ENCODE results near the gene CLEC7A. TPM values are rescaled to one million over a fixed set of nuclear protein-coding genes. Genes with fewer than 3 reads are reported as not detected.

The CLEC7A gene
- total RNA-seq, 1 experiment from 2014 or later, result not detected

DNA sequence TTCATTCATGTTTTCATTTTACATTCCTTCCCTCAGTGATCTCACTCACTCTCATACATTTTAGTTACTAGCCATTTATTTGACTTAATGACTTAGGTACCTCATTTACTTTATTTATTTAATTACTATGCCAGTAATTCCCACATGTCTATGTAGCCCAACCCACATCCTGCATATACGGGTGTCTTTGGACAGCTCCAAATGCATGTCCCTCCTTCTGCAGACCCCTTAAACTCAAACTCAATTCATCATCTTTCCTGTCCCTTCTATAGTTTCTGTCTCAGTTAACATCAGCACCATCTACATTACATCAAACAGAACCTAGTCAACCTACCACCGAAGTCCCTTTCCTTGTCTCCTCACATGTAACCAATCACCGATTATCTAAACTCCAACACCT, 34.0 kb downstream of the CLEC7A start:
- H3K79me2 ChIP-seq (ENCODE audit: insufficient read depth, low read length), result no peaks in the 10 kb centered on the region
- no peaks in the 10 kb centered on the region for H3K9me2 ChIP-seq (ENCODE audit: insufficient read depth)
- CTCF ChIA-PET, result no interaction called here
- no peaks in the 10 kb centered on the region for H3K4me1 ChIP-seq (ENCODE audit: control insufficient read depth in 1 of 2, insufficient read depth in 2 of 2, low read length in 2 of 2)
- TF ChIP-seq EZH2 (IDR thresholded peaks at IDR 0.05), result no peak
- no peak for TF ChIP-seq TCF7L2 (IDR thresholded peaks at IDR 0.05; ENCODE audit: borderline replicate concordance, extremely low read depth, insufficient read depth, insufficient read length)
- no peak for ATAC-seq
- H3K9me3 ChIP-seq (ENCODE audit: control insufficient read depth in 1 of 2, insufficient read depth in 1 of 2, low read depth in 1 of 2, low read length in 2 of 2), result no peaks in the 10 kb centered on the region
- no peak for DNase-seq (ENCODE audit: low read depth, low spot score)
- H3K27ac ChIP-seq (ENCODE audit: low read depth, low read length), result no peak overlapping the region
- H3K9ac ChIP-seq (ENCODE audit: low read length), result no peak overlapping the region
- intact Hi-C loops (cut with micrococcal nuclease), result no loop called here
- H3K4me3 ChIP-seq (replicated peaks in 1 of 2; ENCODE audit: low read depth in 1 of 2, low read length in 2 of 2), result no peak overlapping the region
- H3K36me3 ChIP-seq (ENCODE audit: control insufficient read depth in 1 of 2, insufficient read depth in 2 of 2, low read length in 2 of 2), result no peaks in the 10 kb centered on the region
- peaks cover 55% of the 10 kb centered on the region for H3K27me3 ChIP-seq (ENCODE audit: insufficient read depth, low read length)
- POLR2A ChIA-PET, result no interaction called here
- no peak overlapping the region for H2AFZ ChIP-seq (ENCODE audit: low read depth, low read length, poor library complexity, severe bottlenecking)
- no peak overlapping the region for H3K4me2 ChIP-seq (ENCODE audit: low read length)
- RAD21 ChIA-PET (ENCODE audit: low non-redundant PET in 1 of 2, low total read pairs in 2 of 2, uncharacterized antibody in 2 of 2, unreplicated experiment in 2 of 2), result no interaction called here
- BruUV-seq (replicated peaks), result no TSS peak
- H4K20me1 ChIP-seq (ENCODE audit: insufficient read depth), result no peaks in the 10 kb centered on the region

DNA sequence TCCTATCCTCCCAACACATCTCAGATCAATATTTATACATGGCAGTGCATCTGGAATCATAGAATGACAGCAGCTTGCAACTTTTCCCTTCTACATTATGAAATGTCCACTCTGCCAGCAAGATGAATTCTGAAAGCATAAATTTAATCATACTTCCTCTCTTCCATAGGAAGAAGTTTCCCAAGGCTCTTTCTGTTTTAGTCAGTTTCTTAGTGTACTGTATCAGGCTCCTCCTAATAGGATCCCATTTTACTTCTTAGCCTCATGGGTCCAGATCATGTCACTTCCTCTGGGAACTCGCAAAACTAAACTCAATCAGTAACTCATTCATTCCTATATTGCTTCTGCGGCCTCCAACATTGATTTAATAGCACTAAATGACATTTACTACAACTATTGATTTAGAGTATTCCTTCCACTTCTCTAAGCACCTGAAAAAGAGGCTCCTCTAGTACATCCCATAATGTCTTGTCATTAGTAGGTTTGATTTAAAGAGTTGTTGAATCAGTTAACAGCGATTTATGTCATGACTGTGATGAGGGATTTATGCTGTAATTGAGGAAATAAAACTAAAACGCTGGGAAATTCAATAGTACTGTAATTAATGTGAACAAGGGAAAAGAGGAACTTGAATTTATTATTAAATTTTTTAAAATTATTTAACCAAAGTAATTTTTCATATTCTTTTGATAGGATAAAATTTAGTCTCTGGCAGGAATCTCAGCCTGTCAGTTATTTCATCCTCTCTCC, 35.2 kb downstream of the CLEC7A start:
- no TSS peak for BruUV-seq (replicated peaks)
- Histone ChIP-seq H3K4me1 (ENCODE audit: control insufficient read depth in 1 of 2, insufficient read depth in 2 of 2, low read length in 2 of 2) (no peaks in the 10 kb centered on the region), H3K9me3 (ENCODE audit: control insufficient read depth in 1 of 2, insufficient read depth in 1 of 2, low read depth in 1 of 2, low read length in 2 of 2) (no peaks in the 10 kb centered on the region), H3K27ac (ENCODE audit: low read depth, low read length) (no peak overlapping the region), H3K79me2 (ENCODE audit: insufficient read depth, low read length) (no peaks in the 10 kb centered on the region), H2AFZ (ENCODE audit: low read depth, low read length, poor library complexity, severe bottlenecking) (no peak overlapping the region), H3K27me3 (ENCODE audit: insufficient read depth, low read length) (peaks cover 59% of the 10 kb centered on the region), H3K9me2 (ENCODE audit: insufficient read depth) (no peaks in the 10 kb centered on the region), H3K9ac (ENCODE audit: low read length) (no peak overlapping the region), H4K20me1 (ENCODE audit: insufficient read depth) (no peaks in the 10 kb centered on the region), H3K4me3 (replicated peaks in 1 of 2; ENCODE audit: low read depth in 1 of 2, low read length in 2 of 2) (no peak overlapping the region), H3K4me2 (ENCODE audit: low read length) (no peak overlapping the region), H3K36me3 (ENCODE audit: control insufficient read depth in 1 of 2, insufficient read depth in 2 of 2, low read length in 2 of 2) (no peaks in the 10 kb centered on the region)
- TF ChIP-seq CBX3 (IDR thresholded peaks at IDR 0.05; ENCODE audit: low read depth), result no peak
- no peak for TF ChIP-seq POLR2A (IDR thresholded peaks at IDR 0.05; ENCODE audit: borderline replicate concordance, extremely low read depth, insufficient read depth, insufficient read length)
- TF ChIP-seq ZNF274 (IDR thresholded peaks at IDR 0.05; ENCODE audit: low read depth, low read length), result no peak
- TF ChIP-seq, protein P1, sequence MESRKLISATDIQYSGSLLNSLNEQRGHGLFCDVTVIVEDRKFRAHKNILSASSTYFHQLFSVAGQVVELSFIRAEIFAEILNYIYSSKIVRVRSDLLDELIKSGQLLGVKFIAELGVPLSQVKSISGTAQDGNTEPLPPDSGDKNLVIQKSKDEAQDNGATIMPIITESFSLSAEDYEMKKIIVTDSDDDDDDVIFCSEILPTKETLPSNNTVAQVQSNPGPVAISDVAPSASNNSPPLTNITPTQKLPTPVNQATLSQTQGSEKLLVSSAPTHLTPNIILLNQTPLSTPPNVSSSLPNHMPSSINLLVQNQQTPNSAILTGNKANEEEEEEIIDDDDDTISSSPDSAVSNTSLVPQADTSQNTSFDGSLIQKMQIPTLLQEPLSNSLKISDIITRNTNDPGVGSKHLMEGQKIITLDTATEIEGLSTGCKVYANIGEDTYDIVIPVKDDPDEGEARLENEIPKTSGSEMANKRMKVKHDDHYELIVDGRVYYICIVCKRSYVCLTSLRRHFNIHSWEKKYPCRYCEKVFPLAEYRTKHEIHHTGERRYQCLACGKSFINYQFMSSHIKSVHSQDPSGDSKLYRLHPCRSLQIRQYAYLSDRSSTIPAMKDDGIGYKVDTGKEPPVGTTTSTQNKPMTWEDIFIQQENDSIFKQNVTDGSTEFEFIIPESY (IDR thresholded peaks at IDR 0.05; ENCODE audit: extremely low read depth, insufficient replicate concordance, low read length), result no peak
- TF ChIP-seq, protein P2, sequence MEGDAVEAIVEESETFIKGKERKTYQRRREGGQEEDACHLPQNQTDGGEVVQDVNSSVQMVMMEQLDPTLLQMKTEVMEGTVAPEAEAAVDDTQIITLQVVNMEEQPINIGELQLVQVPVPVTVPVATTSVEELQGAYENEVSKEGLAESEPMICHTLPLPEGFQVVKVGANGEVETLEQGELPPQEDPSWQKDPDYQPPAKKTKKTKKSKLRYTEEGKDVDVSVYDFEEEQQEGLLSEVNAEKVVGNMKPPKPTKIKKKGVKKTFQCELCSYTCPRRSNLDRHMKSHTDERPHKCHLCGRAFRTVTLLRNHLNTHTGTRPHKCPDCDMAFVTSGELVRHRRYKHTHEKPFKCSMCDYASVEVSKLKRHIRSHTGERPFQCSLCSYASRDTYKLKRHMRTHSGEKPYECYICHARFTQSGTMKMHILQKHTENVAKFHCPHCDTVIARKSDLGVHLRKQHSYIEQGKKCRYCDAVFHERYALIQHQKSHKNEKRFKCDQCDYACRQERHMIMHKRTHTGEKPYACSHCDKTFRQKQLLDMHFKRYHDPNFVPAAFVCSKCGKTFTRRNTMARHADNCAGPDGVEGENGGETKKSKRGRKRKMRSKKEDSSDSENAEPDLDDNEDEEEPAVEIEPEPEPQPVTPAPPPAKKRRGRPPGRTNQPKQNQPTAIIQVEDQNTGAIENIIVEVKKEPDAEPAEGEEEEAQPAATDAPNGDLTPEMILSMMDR (IDR thresholded peaks at IDR 0.05 in 2 of 3, conservative IDR thresholded peaks at IDR 0.05 in 1 of 3; ENCODE audit: borderline replicate concordance in 1 of 3, insufficient read depth in 1 of 3, low read depth in 2 of 3, low read length in 2 of 3), result no peak
- TF ChIP-seq JUND (IDR thresholded peaks at IDR 0.05), result no peak
- TF ChIP-seq SRF (IDR thresholded peaks at IDR 0.05; ENCODE audit: low read depth), result no peak
- no peak for TF ChIP-seq ZFX (IDR thresholded peaks at IDR 0.05)
- no peak for TF ChIP-seq EZH2phosphoT487 (IDR thresholded peaks at IDR 0.05; ENCODE audit: borderline replicate concordance)
- TF ChIP-seq ELF1 (IDR thresholded peaks at IDR 0.05; ENCODE audit: borderline replicate concordance, low read depth), result no peak
- DNase-seq (ENCODE audit: low read depth, low spot score), result no peak
- intact Hi-C loops (cut with micrococcal nuclease), result no loop called here
- ChIA-PET RAD21 (ENCODE audit: low non-redundant PET in 1 of 2, low total read pairs in 2 of 2, uncharacterized antibody in 2 of 2, unreplicated experiment in 2 of 2) (no interaction called here), POLR2A (no interaction called here), CTCF (no interaction called here)
- no peak for ATAC-seq
